ENCODE data around the gene METTL26. TPM values are rescaled to one million over a fixed set of nuclear protein-coding genes. Genes with fewer than 3 reads are reported as not detected.

The METTL26 gene
- 87.8 and 119 TPM in 2 replicates for total RNA-seq

GRCh38 chr16:636206-637080 is at the start of gene METTL26:
Gene METTL26, minus strand, starts transcription at chr16:636305. Its CDS starts 15 bp downstream, at chr16:636290.

GRCh38 chr16:684071-684794 is 48.1 kb upstream of the METTL26 start, which contains the start of gene JMJD8:
Gene JMJD8, minus strand, starts transcription at chr16:684334. Its CDS starts 15 bp downstream, at chr16:684319.

GRCh38 chr16:679814-680624 is 43.9 kb upstream of the METTL26 start, which contains the start of gene STUB1:
Gene STUB1, plus strand, starts transcription at chr16:680410. Its CDS starts 116 bp downstream, at chr16:680526.

GRCh38 chr16:674968-675883 is 39.1 kb upstream of the METTL26 start, which contains the start of gene RHBDL1:
Gene RHBDL1, plus strand, starts transcription at chr16:675671. Its CDS starts 120 bp downstream, at chr16:675791.

GRCh38 chr16:667780-668518 is 31.8 kb upstream of the METTL26 start, which contains the start of gene RHOT2:
Gene RHOT2, plus strand, starts transcription at chr16:668132. Its CDS starts 68 bp downstream, at chr16:668200.

GRCh38 chr16:648781-649589 is 12.9 kb upstream of the METTL26 start, which contains the start of gene WDR90:
Gene WDR90, plus strand, starts transcription at chr16:649365. Its CDS starts 52 bp downstream, at chr16:649417.

GRCh38 chr16:641326-642188 is 5.5 kb upstream of the METTL26 start, which contains the start of gene MCRIP2:
Gene MCRIP2, plus strand, starts transcription at chr16:641828. Its CDS starts 164 bp downstream, at chr16:641992.

GRCh38 chr16:630815-631405 is 5.2 kb downstream of the METTL26 start, which contains the start of gene WFIKKN1:
Gene WFIKKN1, plus strand, starts transcription at chr16:630985. Its CDS starts 269 bp downstream, at chr16:631254.

GRCh38 chr16:589658-590187 is 46.4 kb downstream of the METTL26 start, which contains the start of gene RAB40C:
Gene RAB40C, plus strand, starts transcription at chr16:590066. Its CDS starts 226 bp downstream, at chr16:590292.

Other genes with a start within 250 kb of the METTL26 start
- gene NME4, start 239.1 kb downstream of the METTL26 start, total RNA-seq, result 71.9 and 83.6 TPM in 2 replicates
- 12.2 and 16.1 TPM in 2 replicates for gene DECR2, start 234.4 kb downstream of the METTL26 start, total RNA-seq
- gene RAB11FIP3, start 210.7 kb downstream of the METTL26 start, total RNA-seq, result 34.2 and 39.8 TPM in 2 replicates
- 42.2 and 70.2 TPM in 2 replicates for gene CAPN15, start 108.6 kb downstream of the METTL26 start, total RNA-seq
- 0.07 TPM in 1 of 2 replicates, not detected in the other for gene PRR35, start 75.9 kb downstream of the METTL26 start, total RNA-seq
- 0.86 and 1.1 TPM in 2 replicates for gene NHLRC4, start 69.3 kb downstream of the METTL26 start, total RNA-seq
- gene PIGQ, start 66.3 kb downstream of the METTL26 start, total RNA-seq, result 24.9 and 30.7 TPM in 2 replicates
- gene RAB40C, start 46.2 kb downstream of the METTL26 start, total RNA-seq, result 11.2 and 13.9 TPM in 2 replicates
- gene WFIKKN1, start 5.3 kb downstream of the METTL26 start, total RNA-seq, result 0.13 and 0.22 TPM in 2 replicates
- 14.1 TPM in 2 replicates for gene MCRIP2, start 5.5 kb upstream of the METTL26 start, total RNA-seq
- gene WDR90, start 13.1 kb upstream of the METTL26 start, total RNA-seq, result 14.6 and 26.4 TPM in 2 replicates
- 42.6 and 43.9 TPM in 2 replicates for gene RHOT2, start 31.8 kb upstream of the METTL26 start, total RNA-seq
- 0.27 and 0.29 TPM in 2 replicates for gene RHBDL1, start 39.4 kb upstream of the METTL26 start, total RNA-seq
- gene STUB1, start 44.1 kb upstream of the METTL26 start, total RNA-seq, result 77.6 and 98.1 TPM in 2 replicates
- gene JMJD8, start 48.0 kb upstream of the METTL26 start, total RNA-seq, result 34.8 and 47.0 TPM in 2 replicates
- 6.4 and 8.0 TPM in 2 replicates for gene WDR24, start 54.1 kb upstream of the METTL26 start, total RNA-seq
- 0.65 and 0.66 TPM in 2 replicates for gene FBXL16, start 69.5 kb upstream of the METTL26 start, total RNA-seq
- 9.4 and 18.7 TPM in 2 replicates for gene METRN, start 78.8 kb upstream of the METTL26 start, total RNA-seq
- gene ANTKMT, start 84.8 kb upstream of the METTL26 start, total RNA-seq, result 23.0 and 32.0 TPM in 2 replicates
- 0.93 and 1.0 TPM in 2 replicates for gene CCDC78, start 90.1 kb upstream of the METTL26 start, total RNA-seq
- 5.6 and 7.7 TPM in 2 replicates for gene HAGHL, start 90.8 kb upstream of the METTL26 start, total RNA-seq
- 24.5 and 28.3 TPM in 2 replicates for gene CIAO3, start 104.7 kb upstream of the METTL26 start, total RNA-seq
- not detected in 2 replicates for gene MSLN, start 124.4 kb upstream of the METTL26 start, total RNA-seq
- 31.8 and 38.6 TPM in 2 replicates for gene RPUSD1, start 152.1 kb upstream of the METTL26 start, total RNA-seq
- gene CHTF18, start 152.3 kb upstream of the METTL26 start, total RNA-seq, result 22.1 and 49.1 TPM in 2 replicates
- not detected in 2 replicates for gene GNG13, start 164.4 kb upstream of the METTL26 start, total RNA-seq